Adipocyte (in vitro differentiated cells): ENCODE measurements around the gene SRD5A3.
"Not testable (repeated sequence)": the region's sequence is repeated elsewhere in the genome, so short reads cannot be mapped to it uniquely, and the experiment has no call there.

Experiments used
- DNase-seq: peaks from one replicate; pipeline ENCODE4 v3.0.0-alpha.2; 2015; ENCODE audit warnings: low read depth
- H3K27me3 ChIP-seq: replicated peaks from 2 replicates; pipeline ENCODE4 v1.7.0; 2013; ENCODE audit warnings: mild to moderate bottlenecking, low read length, moderate library complexity; ENCODE audit not compliant: control insufficient read depth, insufficient read depth
- H3K36me3 ChIP-seq: 2 replicates; pipeline ENCODE4 v1.7.0; 2013; ENCODE audit warnings: low read length, mild to moderate bottlenecking, moderate library complexity; ENCODE audit not compliant: control insufficient read depth, insufficient read depth, severe bottlenecking
- H3K4me1 ChIP-seq: 2 replicates; pipeline ENCODE4 v1.7.0; 2013; ENCODE audit warnings: mild to moderate bottlenecking, low read length, moderate library complexity; ENCODE audit not compliant: control insufficient read depth, insufficient read depth
- H3K4me3 ChIP-seq: 2 replicates; pipeline ENCODE4 v1.7.0; 2013; ENCODE audit warnings: mild to moderate bottlenecking, low read length, moderate library complexity
- H3K9ac ChIP-seq: 2 replicates; pipeline ENCODE4 v1.7.0; 2013; ENCODE audit warnings: mild to moderate bottlenecking, low read length, moderate library complexity
- H3K9me3 ChIP-seq: 2 replicates; pipeline ENCODE4 v1.7.0; 2013; ENCODE audit warnings: mild to moderate bottlenecking, low read length, moderate library complexity; ENCODE audit not compliant: control insufficient read depth

The SRD5A3 gene

DNA sequence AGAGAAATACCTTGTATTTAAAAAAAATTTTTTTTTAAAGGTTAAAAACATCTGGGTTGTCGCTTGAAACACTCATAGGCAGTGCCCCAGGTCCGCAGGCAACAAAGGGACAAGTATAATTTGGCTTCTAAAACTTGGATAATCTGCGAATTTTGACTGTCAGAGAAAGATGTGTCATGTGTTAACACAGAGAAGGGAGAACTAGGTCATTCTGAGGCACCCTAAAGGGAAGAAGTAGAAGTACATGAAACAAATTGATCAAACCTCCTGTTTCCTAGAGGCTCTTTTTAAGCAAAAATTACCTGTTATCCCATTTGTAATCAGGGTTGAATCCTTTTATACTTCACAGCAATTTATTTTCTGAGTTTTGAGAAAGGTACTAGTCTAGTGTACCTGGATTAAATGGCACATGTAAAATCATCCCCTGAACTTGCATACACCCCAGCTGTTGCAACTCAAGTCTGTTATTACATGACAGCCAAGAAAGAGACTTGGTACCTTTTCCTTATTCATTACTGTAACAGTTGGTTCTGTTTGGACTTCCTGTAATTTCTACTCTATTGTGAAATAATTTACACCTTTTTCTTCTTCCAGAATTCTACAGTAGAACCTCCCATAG is 1.7 kb downstream of the SRD5A3 start:
- peak; percentile 37 for DNase-seq
- Histone ChIP-seq H3K36me3 (no peaks in the 10 kb centered on the region), H3K4me3 (peak overlapping the region; percentile 89), H3K9me3 (no peaks in the 10 kb centered on the region), H3K9ac (peak overlapping the region; percentile 91), H3K27me3 (no peaks in the 10 kb centered on the region), H3K4me1 (peaks cover 51% of the 10 kb centered on the region)

DNA sequence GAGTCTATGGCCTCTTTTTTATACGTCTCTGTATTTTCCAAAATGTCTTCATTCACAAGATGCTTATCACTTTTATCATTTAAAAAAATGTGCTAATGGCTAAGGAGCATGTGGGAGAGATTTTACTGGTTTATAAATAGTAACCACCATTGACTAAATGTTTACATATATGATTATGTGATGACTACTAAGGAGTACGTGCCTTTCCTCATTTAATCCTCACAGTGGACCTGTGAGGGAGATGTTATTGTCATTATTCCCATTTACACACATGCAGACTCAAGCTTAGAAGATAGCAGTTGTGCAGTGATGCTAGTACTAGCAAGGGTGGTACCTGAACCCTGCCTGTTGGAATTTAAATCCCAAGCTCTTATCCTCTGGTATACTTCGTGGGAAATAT is 2.4 kb downstream of the SRD5A3 start:
- no peak for DNase-seq
- no peak overlapping the region for H3K4me3 ChIP-seq
- no peaks in the 10 kb centered on the region for H3K27me3 ChIP-seq
- H3K9me3 ChIP-seq, result no peaks in the 10 kb centered on the region
- H3K9ac ChIP-seq, result peak overlapping the region; percentile 91
- peaks cover 52% of the 10 kb centered on the region for H3K4me1 ChIP-seq
- no peaks in the 10 kb centered on the region for H3K36me3 ChIP-seq

DNA sequence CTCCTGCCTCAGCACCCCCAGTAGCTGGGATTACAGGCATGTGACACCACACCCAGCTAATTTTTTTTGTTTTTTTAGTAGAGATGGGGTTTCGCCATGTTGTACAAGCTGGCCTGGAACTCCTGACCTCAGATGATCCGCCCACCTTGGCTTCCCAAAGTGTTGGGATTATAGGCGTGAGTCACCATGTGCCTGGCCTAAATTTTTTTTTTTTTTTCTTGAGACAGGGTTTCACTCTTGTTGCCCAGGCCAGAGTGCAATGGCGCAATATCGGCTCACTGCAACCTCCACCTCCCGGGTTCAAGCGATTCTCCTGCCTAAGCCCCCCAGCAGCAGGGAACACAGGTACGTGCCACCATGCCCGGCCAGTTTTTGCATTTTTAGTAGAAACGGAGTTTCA is 4.8 kb downstream of the SRD5A3 start:
- H3K9ac ChIP-seq, H3K27me3 ChIP-seq, H3K36me3 ChIP-seq, H3K4me3 ChIP-seq, H3K9me3 ChIP-seq, DNase-seq: not testable (repeated sequence)
- H3K4me1 ChIP-seq, result peaks cover 53% of the 10 kb centered on the region

DNA sequence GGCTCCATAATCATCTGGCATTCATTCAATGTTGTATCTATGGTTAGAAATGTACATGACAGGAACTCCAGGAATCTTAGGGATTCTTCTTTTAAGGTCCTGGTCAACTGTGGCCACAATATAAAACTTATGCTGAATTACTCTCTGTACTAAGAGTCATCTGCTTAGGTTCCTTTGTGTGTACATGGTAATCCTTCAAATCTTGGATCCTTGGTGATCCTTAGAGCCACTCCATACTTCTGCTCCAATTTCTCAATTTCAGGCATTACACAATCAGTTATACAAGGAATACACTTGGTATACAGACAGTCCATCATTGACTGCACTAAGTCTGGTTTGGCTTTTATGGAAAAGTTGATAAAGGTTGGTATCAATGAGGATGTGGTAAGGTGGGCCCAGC is 5.8 kb downstream of the SRD5A3 start:
- Histone ChIP-seq H3K27me3 (no peaks in the 10 kb centered on the region), H3K36me3 (peaks cover 5% of the 10 kb centered on the region), H3K9me3 (no peaks in the 10 kb centered on the region), H3K9ac (peak overlapping the region; percentile 34), H3K4me3 (peak overlapping the region; percentile 1), H3K4me1 (peaks cover 60% of the 10 kb centered on the region)
- no peak for DNase-seq

DNA sequence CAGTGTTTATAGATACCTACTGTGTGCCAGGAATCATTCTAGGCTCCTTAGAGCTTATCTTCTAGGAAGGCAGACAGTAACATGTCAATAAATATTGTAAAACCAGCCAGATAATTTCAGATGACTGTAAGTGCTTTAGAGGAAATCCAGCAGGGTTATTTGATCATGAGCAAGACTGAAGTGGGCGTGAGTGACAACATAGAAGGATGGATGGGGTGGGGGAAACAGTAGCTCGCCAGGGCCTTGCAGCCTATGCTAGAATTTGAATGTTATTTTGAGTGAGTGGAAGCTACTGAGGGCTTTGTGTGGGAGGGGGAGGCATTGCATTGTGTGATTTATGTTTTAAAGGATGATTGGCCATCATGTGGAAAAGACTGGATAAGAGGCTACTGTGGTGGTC is 6.7 kb downstream of the SRD5A3 start:
- Histone ChIP-seq H3K27me3 (no peaks in the 10 kb centered on the region), H3K4me3 (no peak overlapping the region), H3K36me3 (peaks cover 5% of the 10 kb centered on the region), H3K4me1 (peaks cover 60% of the 10 kb centered on the region), H3K9ac (no peak overlapping the region), H3K9me3 (no peaks in the 10 kb centered on the region)
- no peak for DNase-seq

DNA sequence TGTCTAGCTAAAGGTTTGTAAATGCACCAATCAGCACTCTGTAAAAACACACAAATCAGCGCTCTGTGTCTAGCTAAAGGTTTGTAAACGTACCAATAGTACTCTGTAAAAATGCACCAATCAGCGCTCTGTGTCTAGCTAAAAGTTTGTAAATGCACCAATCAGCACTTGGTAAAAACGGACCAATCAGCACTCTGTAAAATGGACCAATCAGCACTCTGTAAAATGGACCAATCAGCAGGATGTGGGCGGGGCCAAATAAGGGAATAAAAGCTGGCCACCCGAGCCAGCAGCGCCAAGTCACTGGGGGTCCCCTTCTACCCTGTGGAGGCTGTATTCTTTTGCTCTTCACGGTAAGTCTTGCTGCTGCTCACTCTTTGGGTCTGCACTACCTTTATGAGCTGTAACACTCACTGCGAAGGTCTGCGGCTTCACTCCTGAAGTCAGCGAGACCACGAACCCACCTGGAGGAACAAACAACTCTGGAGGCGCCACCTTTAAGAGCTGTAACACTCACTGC is 7.2 kb downstream of the SRD5A3 start:
- H3K9me3 ChIP-seq, H3K27me3 ChIP-seq, H3K4me3 ChIP-seq, H3K36me3 ChIP-seq, DNase-seq, H3K9ac ChIP-seq: not testable (repeated sequence)
- H3K4me1 ChIP-seq, result peaks cover 60% of the 10 kb centered on the region

DNA sequence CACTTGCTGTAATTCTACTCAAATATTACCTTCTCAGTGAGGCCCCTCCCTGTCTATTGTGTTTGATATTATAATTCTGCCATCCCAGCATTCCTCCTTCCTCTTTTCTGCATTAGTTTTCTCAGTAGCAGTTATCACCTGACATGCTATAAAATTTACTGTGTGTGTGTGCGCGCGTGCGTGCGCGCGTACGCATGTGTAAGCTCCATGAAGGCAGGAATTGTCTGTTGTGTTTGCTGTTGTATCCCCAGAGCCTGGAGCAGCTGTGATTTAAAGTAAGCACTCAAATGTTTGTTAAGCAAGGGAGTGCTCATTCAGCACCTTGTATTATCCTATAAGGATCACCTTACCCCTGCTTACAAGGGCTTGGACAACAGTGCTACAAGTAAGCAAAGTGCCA is 8.6 kb downstream of the SRD5A3 start:
- H3K9me3 ChIP-seq, result no peaks in the 10 kb centered on the region
- no peak for DNase-seq
- no peak overlapping the region for H3K4me3 ChIP-seq
- peaks cover 5% of the 10 kb centered on the region for H3K36me3 ChIP-seq
- H3K27me3 ChIP-seq, result no peaks in the 10 kb centered on the region
- H3K4me1 ChIP-seq, result peaks cover 68% of the 10 kb centered on the region
- H3K9ac ChIP-seq, result no peak overlapping the region

DNA sequence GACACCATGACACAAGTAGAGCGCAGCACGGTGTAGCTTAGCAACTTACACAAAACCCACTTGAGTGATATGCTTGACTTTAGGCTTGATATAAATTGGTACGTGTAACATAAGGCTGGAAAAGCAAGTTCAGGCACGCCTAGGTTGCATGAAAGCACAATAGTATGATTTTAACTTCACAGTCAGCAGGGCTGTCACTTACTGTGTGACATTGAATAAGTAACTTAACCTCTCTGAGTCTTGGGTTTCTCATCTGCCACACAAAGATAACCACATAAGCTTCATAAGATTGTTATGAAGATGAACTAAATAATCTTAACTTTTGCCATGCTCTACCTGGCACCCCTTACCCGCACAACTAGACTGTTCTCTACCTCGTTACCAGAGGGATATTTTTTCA is 9.5 kb downstream of the SRD5A3 start:
- Histone ChIP-seq H3K9me3 (no peaks in the 10 kb centered on the region), H3K36me3 (peaks cover 5% of the 10 kb centered on the region), H3K27me3 (no peaks in the 10 kb centered on the region), H3K9ac (no peak overlapping the region), H3K4me3 (no peak overlapping the region), H3K4me1 (peaks cover 66% of the 10 kb centered on the region)
- DNase-seq, result no peak

DNA sequence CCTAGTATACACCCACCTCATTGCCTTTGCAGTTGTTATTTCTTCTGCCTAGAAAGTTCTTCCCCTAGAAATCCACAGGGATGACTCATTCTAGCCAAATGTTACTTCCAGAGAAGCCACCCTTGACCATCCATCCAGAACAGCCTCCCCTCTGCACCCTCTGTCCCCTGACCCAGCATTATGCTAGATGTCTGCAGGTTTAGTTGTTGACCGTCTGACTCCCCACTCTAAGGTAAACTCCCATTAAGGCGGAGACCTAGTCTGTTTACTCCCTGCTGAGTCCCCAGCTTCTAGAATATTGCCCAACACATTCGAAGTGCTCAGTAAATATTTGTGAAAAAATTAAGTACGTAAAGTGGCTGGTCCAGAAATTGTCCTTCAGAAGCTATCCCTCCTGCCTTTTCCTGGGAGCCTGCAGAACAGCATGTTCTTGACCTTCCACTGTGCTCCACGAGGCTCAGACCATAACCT is 11.0 kb downstream of the SRD5A3 start:
- H3K4me3 ChIP-seq, result peak overlapping the region; percentile 34
- H3K9me3 ChIP-seq, result no peaks in the 10 kb centered on the region
- DNase-seq, result peak; percentile 42
- peaks cover 5% of the 10 kb centered on the region for H3K36me3 ChIP-seq
- H3K9ac ChIP-seq, result no peak overlapping the region
- H3K4me1 ChIP-seq, result peaks cover 51% of the 10 kb centered on the region
- H3K27me3 ChIP-seq, result no peaks in the 10 kb centered on the region

DNA sequence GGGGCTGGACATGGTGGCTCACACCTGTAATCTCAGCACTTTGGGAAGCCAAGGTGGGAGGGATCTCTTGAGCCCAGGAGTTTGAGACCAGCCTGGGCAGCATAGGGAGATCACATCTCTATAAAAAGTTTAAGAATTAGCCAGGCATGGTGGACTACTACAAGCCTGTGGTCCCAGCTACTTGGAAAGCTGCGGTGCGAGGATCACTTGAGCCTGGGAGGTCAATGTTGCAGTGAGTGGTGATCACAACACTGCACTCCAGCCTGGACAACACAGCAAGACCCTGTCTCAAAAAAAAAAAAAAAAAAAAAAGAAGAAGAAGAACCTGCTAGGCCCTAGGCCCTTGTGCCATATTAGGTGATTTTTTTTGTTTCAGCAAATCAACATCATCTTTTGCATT is 12.2 kb downstream of the SRD5A3 start:
- H3K9ac ChIP-seq, result peak overlapping the region; percentile 25
- no peaks in the 10 kb centered on the region for H3K27me3 ChIP-seq
- peaks cover 5% of the 10 kb centered on the region for H3K36me3 ChIP-seq
- H3K9me3 ChIP-seq, result no peaks in the 10 kb centered on the region
- peaks cover 44% of the 10 kb centered on the region for H3K4me1 ChIP-seq
- no peak for DNase-seq
- H3K4me3 ChIP-seq, result peak overlapping the region; percentile 39

DNA sequence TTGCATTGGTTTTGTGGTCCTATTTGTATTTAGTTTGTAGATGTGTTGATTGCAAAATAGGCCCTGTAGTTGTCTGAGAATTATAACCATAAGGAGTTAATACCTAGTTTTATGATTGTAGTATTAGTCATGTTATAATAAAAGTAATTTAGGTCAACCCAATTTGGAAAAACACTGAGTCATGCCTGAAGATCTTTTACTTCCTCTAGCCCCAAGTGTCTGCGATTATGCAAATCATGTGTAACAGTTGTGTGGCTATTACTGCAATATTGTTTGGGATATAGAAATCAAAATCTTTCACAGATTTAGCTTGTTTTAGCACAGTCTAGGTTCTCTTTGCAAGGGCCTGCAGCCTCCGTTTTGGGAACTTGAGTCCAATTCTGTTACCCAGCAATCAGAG is 12.6 kb downstream of the SRD5A3 start:
- peak; percentile 85 for DNase-seq
- peaks cover 44% of the 10 kb centered on the region for H3K4me1 ChIP-seq
- peak overlapping the region; percentile 84 for H3K9ac ChIP-seq

More for the DNA sequence above, 12.6 kb downstream of the SRD5A3 start:
- H3K27me3 ChIP-seq, result no peaks in the 10 kb centered on the region
- no peaks in the 10 kb centered on the region for H3K9me3 ChIP-seq
- H3K36me3 ChIP-seq, result peaks cover 4% of the 10 kb centered on the region
- H3K4me3 ChIP-seq, result peak overlapping the region; percentile 72
